Thoracic aorta (tissue), 2 donors: ENCODE results near the gene ACAP1. TPM values are rescaled to one million over a fixed set of nuclear protein-coding genes. Genes with fewer than 3 reads are reported as not detected.

ENCODE experiments used
- ATAC-seq: fragments of 150-250 bp; one replicate; pipeline ENCODE4 v1.8.0; 2017; ENCODE audit warnings: low read depth; ENCODE audit not compliant: insufficient number of reproducible peaks, low FRiP score
- DNase-seq: peaks from one replicate; pipeline ENCODE4 v3.0.0-alpha.2; 2020; ENCODE audit warnings: low spot score
- H3K27ac ChIP-seq, 2 donors: fragments of 200-600 bp; sonication (generic); 1 replicate in 1 of 2; 2 replicates in 1 of 2; pipeline ENCODE4 v1.5.1; 2016; ENCODE audit warnings: mild to moderate bottlenecking in 2 of 2, moderate library complexity in 2 of 2
- H3K27me3 ChIP-seq: fragments of 200-600 bp; sonication (generic); replicated peaks from 2 replicates; pipeline ENCODE4 v1.6.0; 2016; ENCODE audit warnings: mild to moderate bottlenecking; ENCODE audit not compliant: insufficient read depth
- H3K36me3 ChIP-seq: fragments of 200-600 bp; sonication (generic); one replicate; pipeline ENCODE4 v1.5.1; 2016
- H3K4me1 ChIP-seq, 2 donors: fragments of 200-600 bp; sonication (generic); 1 replicate in 1 of 2; 2 replicates in 1 of 2; pipeline versions ENCODE4 v1.5.1 to v1.6.0; 2016; ENCODE audit warnings: low read depth in 2 of 2, mild to moderate bottlenecking in 1 of 2; ENCODE audit not compliant: control insufficient read depth in 1 of 2
- H3K4me3 ChIP-seq: fragments of 200-600 bp; sonication (generic); 2 replicates; pipeline ENCODE4 v1.5.1; 2016; ENCODE audit warnings: mild to moderate bottlenecking
- H3K9me3 ChIP-seq: fragments of 200-600 bp; sonication (generic); 2 replicates; pipeline ENCODE4 v1.5.1; 2016
- total RNA-seq, 2 donors: library from RNA; depleted of rRNA; stranded (reverse); fragments of >200 nt; gene quantifications; one replicate each; pipeline versions ENCODE4 v1.1.0 to v1.2.3, GENCODE V29; 2016
- TF ChIP-seq, protein P1 (sequence below): fragments of 200-600 bp; sonication (generic); IDR thresholded peaks from one replicate; pipeline ENCODE4 v1.5.1; 2019; ENCODE audit warnings: antibody characterized with exemption

The ACAP1 gene
- total RNA-seq, 2 donors from 2014 or later = 6.8 to 9.9 TPM

DNA sequence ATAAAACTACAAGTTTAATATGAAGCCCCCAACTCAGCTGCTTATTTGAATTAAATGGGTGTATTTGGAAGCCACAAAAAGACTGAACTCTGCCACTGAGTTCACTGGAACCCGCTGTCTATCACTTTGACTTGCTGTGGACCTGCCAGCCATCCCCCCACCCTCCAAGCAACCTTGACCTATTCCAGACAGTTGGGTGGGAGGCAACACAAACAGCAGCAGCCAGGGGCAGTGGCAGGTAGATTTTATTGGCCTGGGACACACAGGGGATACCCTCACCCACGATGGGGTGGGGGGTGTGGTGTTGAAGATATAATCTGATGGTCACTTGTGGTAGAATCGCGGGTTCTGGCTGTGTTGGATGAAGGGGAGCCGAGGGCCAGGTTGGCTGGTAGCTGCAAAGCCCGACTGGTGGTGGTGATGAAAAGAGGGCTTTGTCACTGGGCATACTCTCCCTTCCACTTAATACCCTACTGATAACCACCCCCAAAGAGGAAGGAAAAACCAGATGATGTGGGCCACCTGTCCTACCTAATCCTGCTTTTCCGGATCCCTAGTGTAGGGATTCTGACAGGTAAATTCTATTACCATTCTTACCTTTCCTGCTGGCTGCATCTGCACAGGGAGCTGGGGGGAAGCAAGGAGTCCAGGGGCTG, 23.8 kb upstream of the ACAP1 start:
- ATAC-seq = no peak
- peaks cover 31 to 57% of the 10 kb centered on the region in 2 donors for H3K4me1 ChIP-seq

DNA sequence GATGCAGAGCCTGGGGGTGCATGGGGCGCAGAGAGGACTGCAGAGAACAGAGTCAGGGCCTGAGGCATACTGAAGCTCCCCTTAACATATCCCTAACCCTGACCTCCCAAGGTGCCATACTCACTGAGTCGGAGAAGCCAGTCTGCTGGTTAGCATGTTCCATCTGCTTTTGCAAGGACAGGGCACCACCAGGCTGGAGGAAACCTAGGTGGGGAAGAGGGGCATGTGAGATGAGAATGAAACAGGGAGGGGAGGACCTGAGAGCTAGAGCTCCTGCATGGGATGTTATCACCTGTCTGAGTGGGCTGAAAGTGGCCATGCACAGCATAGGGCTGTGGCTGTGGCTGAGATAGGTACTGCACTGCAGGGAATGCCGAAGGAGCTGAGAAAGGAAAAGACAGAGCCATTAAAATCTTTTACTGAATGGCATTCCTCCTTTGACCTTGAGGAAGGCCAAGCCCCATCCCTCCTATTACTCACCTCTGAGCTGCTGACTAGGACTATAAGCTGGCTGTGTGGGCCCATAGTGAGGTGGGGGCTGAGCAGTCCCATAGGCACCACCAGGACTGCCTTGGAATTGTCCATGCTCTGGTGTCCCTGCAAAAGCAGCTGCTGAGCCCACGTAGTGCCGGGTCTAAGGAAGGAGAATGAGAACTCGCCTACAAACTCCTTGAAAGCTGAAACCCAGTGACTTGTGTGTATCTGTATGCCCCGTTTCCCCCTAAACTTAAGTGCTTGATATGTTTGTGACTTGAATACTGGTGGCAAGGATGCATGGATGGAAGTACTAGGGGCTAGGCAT, 23.0 kb upstream of the ACAP1 start:
- ATAC-seq (no peak), DNase-seq (no peak)
- Histone ChIP-seq H3K4me1 (peaks cover 31 to 57% of the 10 kb centered on the region in 2 donors), H3K27me3 (no peaks in the 10 kb centered on the region), H3K27ac (no peak overlapping the region), H3K4me3 (no peak overlapping the region), H3K9me3 (no peaks in the 10 kb centered on the region), H3K36me3 (peaks cover 58% of the 10 kb centered on the region)
- TF ChIP-seq, protein P1, sequence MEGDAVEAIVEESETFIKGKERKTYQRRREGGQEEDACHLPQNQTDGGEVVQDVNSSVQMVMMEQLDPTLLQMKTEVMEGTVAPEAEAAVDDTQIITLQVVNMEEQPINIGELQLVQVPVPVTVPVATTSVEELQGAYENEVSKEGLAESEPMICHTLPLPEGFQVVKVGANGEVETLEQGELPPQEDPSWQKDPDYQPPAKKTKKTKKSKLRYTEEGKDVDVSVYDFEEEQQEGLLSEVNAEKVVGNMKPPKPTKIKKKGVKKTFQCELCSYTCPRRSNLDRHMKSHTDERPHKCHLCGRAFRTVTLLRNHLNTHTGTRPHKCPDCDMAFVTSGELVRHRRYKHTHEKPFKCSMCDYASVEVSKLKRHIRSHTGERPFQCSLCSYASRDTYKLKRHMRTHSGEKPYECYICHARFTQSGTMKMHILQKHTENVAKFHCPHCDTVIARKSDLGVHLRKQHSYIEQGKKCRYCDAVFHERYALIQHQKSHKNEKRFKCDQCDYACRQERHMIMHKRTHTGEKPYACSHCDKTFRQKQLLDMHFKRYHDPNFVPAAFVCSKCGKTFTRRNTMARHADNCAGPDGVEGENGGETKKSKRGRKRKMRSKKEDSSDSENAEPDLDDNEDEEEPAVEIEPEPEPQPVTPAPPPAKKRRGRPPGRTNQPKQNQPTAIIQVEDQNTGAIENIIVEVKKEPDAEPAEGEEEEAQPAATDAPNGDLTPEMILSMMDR = peak; percentile 13

More for the DNA sequence above, 23.8 kb upstream of the ACAP1 start:
- no peak overlapping the region for H3K27ac ChIP-seq
- TF ChIP-seq, protein P1 = no peak
- H3K27me3 ChIP-seq = no peaks in the 10 kb centered on the region
- no peaks in the 10 kb centered on the region for H3K9me3 ChIP-seq
- H3K36me3 ChIP-seq = peaks cover 52% of the 10 kb centered on the region
- H3K4me3 ChIP-seq = no peak overlapping the region
- DNase-seq = no peak

DNA sequence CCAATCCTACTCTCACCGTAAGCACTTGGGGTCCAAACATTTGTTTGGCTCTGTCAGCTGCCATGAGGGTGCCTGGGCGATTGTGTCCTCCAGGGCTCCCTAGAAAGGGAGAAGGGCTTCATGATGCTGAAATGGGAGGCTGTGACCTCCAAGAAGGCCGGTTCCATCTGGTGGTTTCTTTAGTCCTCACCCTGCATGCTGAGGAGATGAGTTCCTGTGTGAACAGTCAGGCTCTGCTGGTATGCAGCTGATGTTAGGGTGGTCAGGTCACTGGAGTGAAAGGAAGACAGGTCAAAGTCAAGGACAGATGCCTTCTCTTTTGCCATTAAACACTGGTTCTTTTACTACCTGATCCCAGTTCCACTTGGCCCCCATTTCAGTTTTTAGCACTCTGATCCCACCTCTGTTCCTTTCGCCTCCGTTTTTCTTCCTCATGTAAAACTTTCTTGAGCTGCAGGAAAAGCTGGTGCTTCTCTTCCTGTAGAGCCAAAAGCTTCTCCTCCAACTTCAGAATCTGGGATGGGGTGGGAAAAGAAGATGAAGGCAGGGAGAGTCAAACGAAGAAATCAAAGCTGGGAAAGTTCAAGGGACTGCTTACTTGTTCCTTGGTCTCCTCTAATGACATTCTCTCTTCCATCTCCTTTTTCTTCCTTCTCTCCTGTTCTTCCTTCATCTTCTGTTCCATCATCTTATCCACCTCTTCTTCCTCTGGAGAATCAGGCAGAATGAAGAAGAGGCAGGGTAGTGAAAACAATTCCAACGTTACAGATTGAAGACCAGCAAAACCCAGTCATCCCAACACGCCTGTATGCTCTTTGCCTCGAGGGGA, 22.2 kb upstream of the ACAP1 start:
- Histone ChIP-seq H3K4me1 (peaks cover 30 to 48% of the 10 kb centered on the region in 2 donors), H3K36me3 (peaks cover 66% of the 10 kb centered on the region), H3K4me3 (peak overlapping the region; percentile 99), H3K9me3 (no peaks in the 10 kb centered on the region), H3K27me3 (no peaks in the 10 kb centered on the region), H3K27ac (peak overlapping the region; percentile 90 to 98)
- no peak for ATAC-seq
- no peak for DNase-seq
- TF ChIP-seq, protein P1 = no peak

DNA sequence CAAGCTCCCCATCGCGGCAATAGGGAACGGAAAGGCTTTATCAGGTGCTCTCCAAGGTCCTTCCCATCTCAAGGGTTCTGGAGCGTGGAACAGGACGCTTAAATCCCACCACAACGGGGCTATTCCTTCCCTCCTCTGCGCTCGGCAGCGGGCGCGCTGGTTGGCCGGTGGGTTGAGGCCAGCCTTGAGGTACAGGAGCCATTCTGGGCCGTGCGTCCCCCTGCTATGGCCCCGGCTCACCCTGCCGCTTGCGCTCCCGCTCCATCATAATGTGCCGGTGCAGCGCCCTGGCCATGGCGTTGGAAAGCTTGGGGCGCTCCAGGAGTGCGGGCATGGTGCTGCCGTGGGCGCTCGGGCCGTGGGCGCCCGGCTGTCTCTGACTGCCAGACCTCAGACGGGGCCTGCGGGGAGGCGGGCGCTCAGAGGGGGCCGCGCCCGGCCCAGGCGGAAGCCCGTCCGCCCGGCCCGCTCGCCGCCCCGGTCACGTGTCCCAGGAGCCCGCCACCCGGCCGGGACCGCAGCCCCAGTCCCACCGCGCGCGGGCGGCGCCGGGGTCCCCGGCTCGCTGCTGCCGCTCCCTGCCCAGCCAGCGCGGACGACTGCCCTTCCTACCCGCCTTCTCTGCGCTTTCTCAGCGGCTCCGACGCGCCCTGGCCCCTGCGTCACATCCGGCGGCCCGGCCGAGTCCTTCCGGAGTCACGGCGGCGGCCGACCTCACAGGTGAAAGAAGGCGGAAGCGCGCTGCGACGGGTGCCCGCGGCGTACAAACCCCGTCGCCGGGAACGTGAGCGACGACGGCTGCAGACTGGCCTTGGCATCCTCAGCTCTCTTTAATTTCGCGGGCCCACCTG, 21.4 kb upstream of the ACAP1 start, which contains the start of gene GPS2:
GPS2 (minus strand) TSS at position 642 of the 851 bp plus-strand sequence; CDS start at position 334, 308 bp downstream.
- Histone ChIP-seq H3K4me1 (peaks cover 22 to 40% of the 10 kb centered on the region in 2 donors), H3K9me3 (no peaks in the 10 kb centered on the region), H3K4me3 (peak within 1 kb of the TSS; percentile 99), H3K27ac (peak within 1 kb of the TSS; percentile 90 to 98), H3K27me3 (no peaks in the 10 kb centered on the region), H3K36me3 (peaks cover 61% of the 10 kb centered on the region)
- TF ChIP-seq, protein P1 = no peak
- DNase-seq (peak; percentile 75), ATAC-seq (peak; percentile 58)
